ENCODE data around the gene RBMY1D.
"Not testable (repeated sequence)": the region's sequence is repeated elsewhere in the genome, so short reads cannot be mapped to it uniquely, and the experiment has no call there.

Gene RBMY1D

DNA sequence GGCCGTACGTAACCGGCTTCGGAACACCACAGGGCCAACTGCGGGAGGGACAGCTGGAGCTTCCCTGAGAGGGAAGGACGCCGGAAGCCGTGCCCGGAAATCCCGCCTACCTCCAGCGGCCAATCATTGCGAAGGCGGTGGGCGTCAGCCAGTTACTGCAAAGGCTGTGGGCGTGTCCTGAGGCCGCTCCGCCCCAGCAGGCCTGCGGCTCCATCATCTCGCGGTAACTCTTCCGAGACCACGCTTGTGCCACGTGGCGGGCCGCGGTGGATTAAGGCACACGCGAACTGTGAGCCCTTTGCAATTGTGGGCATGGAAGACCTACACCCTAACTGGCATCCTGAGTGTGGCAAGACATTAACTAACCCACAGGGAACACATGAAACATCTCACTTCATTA lies at the start of gene RBMY1D:
Gene RBMY1D (minus strand): TSS at position 101 of the 400 bp plus-strand sequence. CDS start 2,013 bp downstream, outside the sequence.
- DNase-seq (ENCODE audit: low read depth, low spot score), result not testable (repeated sequence)

DNA sequence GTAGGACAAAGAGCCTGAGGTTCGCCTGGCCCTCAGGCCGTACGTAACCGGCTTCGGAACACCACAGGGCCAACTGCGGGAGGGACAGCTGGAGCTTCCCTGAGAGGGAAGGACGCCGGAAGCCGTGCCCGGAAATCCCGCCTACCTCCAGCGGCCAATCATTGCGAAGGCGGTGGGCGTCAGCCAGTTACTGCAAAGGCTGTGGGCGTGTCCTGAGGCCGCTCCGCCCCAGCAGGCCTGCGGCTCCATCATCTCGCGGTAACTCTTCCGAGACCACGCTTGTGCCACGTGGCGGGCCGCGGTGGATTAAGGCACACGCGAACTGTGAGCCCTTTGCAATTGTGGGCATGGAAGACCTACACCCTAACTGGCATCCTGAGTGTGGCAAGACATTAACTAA lies 23.6 kb upstream of the RBMY1D start, which contains the start of gene RBMY1E:
Gene RBMY1E (minus strand): TSS at position 101 of the 400 bp plus-strand sequence. CDS start 1,978 bp downstream, outside the sequence.
- DNase-seq (ENCODE audit: low read depth, low spot score), result not testable (repeated sequence)

DNA sequence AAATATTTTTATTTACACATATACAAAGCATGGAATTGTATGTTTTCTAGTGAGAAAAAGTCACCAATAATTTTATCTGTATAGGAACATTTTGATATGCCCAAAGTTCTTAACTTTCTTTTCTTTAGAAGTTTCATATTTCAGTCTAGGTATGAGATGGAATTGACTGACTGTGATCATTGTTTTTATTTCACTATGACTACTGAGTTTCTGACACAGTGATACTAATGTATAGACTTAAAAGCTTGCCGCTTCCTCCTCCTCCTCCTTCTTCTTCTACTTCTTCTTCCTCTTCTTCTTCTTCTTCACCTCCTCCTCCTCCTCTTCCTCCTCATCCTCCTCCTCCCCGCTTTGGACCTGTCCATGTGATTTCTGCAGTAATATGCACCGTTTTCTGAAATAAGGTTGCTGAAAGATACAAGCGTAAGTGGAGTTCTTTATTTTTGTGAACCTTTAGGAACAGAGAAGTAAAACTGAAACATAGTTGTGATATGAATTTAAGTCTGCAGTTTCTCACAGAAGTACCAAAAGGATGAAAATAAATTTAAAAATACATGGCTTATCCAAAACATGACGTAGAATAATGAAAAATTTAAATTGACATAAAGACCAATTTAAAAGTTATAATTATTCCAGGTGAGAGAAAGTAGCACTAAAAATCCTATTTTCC lies 24.8 kb downstream of the RBMY1D start:
- not testable (repeated sequence) for DNase-seq (ENCODE audit: low read depth, low spot score)

DNA sequence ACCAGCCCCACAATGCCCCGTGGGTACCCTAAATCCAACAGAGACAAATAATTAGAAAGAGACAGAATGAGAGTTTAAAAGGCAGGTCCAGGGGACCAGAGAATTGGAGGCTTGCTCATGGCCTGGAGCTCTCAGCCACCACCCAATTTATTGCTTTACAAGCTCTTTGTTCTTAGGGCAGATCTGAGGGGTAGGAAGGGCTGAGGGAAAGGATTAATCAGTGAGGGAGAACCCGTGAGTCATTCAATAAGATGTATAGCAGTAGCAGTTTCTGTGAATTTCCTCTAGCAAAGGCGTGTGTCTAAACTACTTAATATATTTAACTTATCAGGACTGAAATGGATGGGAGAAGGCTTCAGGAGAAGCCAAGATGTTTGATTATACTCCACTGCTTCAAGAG lies 48.8 kb downstream of the RBMY1D start:
- no peak for DNase-seq (ENCODE audit: low read depth, low spot score)

DNA sequence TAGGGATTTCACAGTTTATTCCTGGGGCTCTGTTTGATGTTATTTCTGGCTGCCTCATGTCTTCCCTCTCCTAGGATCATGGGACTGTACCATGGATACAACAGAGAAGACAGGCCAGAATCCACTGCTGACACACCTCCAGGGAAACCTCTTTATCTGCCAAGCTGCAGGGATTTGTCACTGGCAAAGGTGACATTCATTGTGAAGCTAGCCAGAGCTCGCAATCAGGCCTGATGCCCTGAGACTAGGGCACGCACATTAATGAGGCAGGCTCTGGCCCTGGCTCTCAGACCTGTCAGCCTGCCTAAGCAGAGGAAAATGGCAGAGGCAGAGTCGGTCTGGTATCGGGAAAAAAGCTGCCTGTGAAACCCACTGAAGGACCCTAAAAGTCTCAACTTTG lies 52.2 kb downstream of the RBMY1D start:
- DNase-seq (ENCODE audit: low read depth, low spot score), result no peak

DNA sequence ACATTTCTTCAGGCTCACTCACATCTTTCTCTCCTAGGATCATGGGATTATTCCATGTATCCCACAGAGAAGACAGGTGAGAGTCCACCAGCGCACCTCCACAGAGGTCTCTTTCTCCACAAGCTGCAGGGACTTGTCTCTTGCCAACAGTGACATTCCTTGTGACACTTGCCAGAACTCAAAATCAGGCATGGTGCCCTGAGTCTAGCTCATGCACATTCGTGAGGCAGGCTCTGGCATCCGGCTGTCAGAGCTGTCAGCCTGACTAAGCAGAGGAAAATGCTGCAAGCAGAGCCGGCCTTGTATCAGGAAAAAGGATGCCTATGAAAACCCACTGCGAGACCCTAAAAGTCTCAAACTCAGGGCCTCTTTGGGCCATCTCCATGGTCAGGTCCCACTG lies 54.8 kb downstream of the RBMY1D start:
- no peak for DNase-seq (ENCODE audit: low read depth, low spot score)

DNA sequence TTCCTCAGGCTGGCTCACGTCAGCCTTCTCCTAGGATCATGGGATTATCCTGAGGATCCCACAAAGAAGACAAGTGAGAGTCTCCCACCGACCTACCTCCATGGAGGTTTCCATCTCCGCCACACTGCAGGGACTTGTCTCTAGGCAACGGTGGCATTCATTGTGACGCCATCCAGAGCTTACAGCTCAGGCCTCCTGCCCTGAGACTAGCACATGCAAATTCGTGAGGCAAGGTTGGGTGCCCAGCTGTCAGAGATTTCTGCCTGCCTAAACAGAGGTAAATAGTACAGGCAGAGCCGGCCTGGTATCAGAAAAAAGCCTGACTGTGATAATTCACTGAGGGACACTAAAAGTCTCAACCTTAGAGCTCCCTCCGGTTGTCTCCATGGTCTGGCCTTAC lies 58.0 kb downstream of the RBMY1D start:
- DNase-seq (ENCODE audit: low read depth, low spot score), result no peak

DNA sequence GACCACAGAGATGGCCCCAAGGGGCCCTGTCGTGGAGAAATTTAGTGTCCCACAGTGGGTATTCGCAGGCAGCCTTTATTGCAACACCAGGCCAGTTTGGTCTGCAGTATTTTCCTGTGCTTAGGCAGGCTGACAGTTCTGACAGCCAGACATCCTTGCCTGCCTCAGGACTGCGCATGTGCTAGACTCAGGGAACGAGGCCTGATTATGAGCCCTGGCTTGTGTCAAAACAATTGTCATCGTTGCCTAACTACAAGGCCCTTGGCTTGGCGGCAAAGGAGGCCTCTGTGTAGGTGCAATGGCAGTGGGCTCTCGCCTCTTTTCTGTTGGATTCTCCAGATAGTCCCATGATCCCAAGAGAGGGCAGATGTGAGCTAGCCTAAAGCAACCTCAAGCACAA lies 59.3 kb downstream of the RBMY1D start:
- no peak for DNase-seq (ENCODE audit: low read depth, low spot score)
